H1 (cell line): Measurements from ENCODE around the gene CD200R1L. TPM values are rescaled to one million over a fixed set of nuclear protein-coding genes. Genes with fewer than 3 reads are reported as not detected.

Experiments
- CTCF ChIA-PET: fragments of 300-600 bp; sonication (Branson Sonifier 250); formaldehyde crosslinking; loops from one replicate; lab custom pipeline; 2021; ENCODE audit not compliant: partially characterized antibody; lab: Charles Lee
- POLR2A ChIA-PET: fragments of 300-600 bp; sonication (Branson Sonifier 250); formaldehyde crosslinking; loops from one replicate; lab custom pipeline; 2021; ENCODE audit warnings: inconsistent platforms; ENCODE audit not compliant: partially characterized antibody; lab: Charles Lee
- DNase-seq, 2 experiments: peaks; one replicate each; pipeline versions ENCODE4 v3.0.0 to v3.0.0-alpha.2; 2010 to 2022; ENCODE audit warnings: low spot score in 2 of 2, low read depth in 1 of 2, mixed read lengths in 1 of 2
- FAIRE-seq: peaks from 2 replicates; lab custom pipeline; 2011; peaks lifted over from hg19 to GRCh38; lab: Jason Lieb, UNC
- H2AFZ ChIP-seq: 2 replicates; pipeline ENCODE4 v1.8.1; 2012; ENCODE audit warnings: low read length, inconsistent platforms
- H2AK5ac ChIP-seq: 2 replicates; pipeline ENCODE4 v1.6.1; 2013; ENCODE audit warnings: low read depth, low read length
- H2BK120ac ChIP-seq: replicated peaks from 2 replicates; pipeline ENCODE3; 2013; ENCODE audit warnings: low read depth, low read length, inconsistent platforms
- H2BK12ac ChIP-seq: 2 replicates; pipeline ENCODE4 v1.6.1; 2013; ENCODE audit warnings: low read depth, low read length
- H2BK15ac ChIP-seq: 2 replicates; pipeline ENCODE4 v1.6.1; 2013; ENCODE audit warnings: low read length
- H2BK20ac ChIP-seq: 2 replicates; pipeline ENCODE4 v1.6.1; 2013; ENCODE audit warnings: low read length
- H2BK5ac ChIP-seq: 2 replicates; pipeline ENCODE4 v1.6.1; 2013; ENCODE audit warnings: low read depth, low read length
- H3K14ac ChIP-seq: 2 replicates; pipeline ENCODE4 v1.6.1; 2013; ENCODE audit warnings: inconsistent platforms; ENCODE audit not compliant: insufficient read length
- H3K18ac ChIP-seq: 2 replicates; pipeline ENCODE4 v1.6.1; 2013; ENCODE audit warnings: low read length; ENCODE audit errors: extremely low read depth
- H3K23ac ChIP-seq: 2 replicates; pipeline ENCODE4 v1.6.1; 2013; ENCODE audit warnings: inconsistent platforms; ENCODE audit not compliant: insufficient read length
- H3K23me2 ChIP-seq: 2 replicates; pipeline ENCODE4 v1.6.1; 2013; ENCODE audit warnings: low read depth, low read length
- H3K27ac ChIP-seq: 2 replicates; pipeline ENCODE4 v1.6.1; 2011; ENCODE audit warnings: low read depth, low read length, inconsistent platforms
- H3K27me3 ChIP-seq, 4 experiments: replicated peaks in 1 of 4; 1 replicate in 1 of 4; 2 replicates in 3 of 4; pipeline versions ENCODE4 v1.6.1 to v1.8.1; 2011 to 2013; ENCODE audit warnings: low read length in 3 of 4, mild to moderate bottlenecking in 3 of 4, inconsistent platforms in 2 of 4, mixed read lengths in 2 of 4, moderate library complexity in 1 of 4; ENCODE audit not compliant: control insufficient read depth in 3 of 4, insufficient read depth in 3 of 4; ENCODE audit errors: extremely low read depth in 1 of 4
- H3K36me3 ChIP-seq, 4 experiments: 2 replicates each; pipeline versions ENCODE4 v1.6.1 to v1.8.1; 2011 to 2013; ENCODE audit warnings: mild to moderate bottlenecking in 4 of 4, low read length in 3 of 4, moderate library complexity in 2 of 4, control low read depth in 1 of 4, inconsistent platforms in 1 of 4; ENCODE audit not compliant: insufficient read depth in 4 of 4, control insufficient read depth in 2 of 4
- H3K4ac ChIP-seq: replicated peaks from 2 replicates; pipeline ENCODE3; 2013; ENCODE audit warnings: low read length, low read depth, mixed read lengths, inconsistent platforms; ENCODE audit not compliant: insufficient read length
- H3K4me1 ChIP-seq, 4 experiments: replicated peaks in 1 of 4; 1 replicate in 1 of 4; 2 replicates in 3 of 4; pipeline versions ENCODE4 v1.6.1 to v1.8.1; 2011 to 2013; ENCODE audit warnings: low read length in 3 of 4, inconsistent platforms in 2 of 4, mixed read lengths in 1 of 4; ENCODE audit not compliant: insufficient read depth in 4 of 4, control insufficient read depth in 3 of 4
- H3K4me2 ChIP-seq, 2 experiments: 2 replicates each; pipeline versions ENCODE4 v1.6.1 to v1.8.1; 2011 to 2013; ENCODE audit warnings: low read depth in 2 of 2, low read length in 2 of 2, control low read depth in 1 of 2, inconsistent platforms in 1 of 2, mild to moderate bottlenecking in 1 of 2; ENCODE audit not compliant: insufficient read depth in 1 of 2
- H3K4me3 ChIP-seq, 4 experiments: fragments of 200-600, 300-600 bp in 1 of 4; sonication (generic), shearing (Covaris generic), sonication (Bioruptor Twin) in 1 of 4; 2 replicates each; pipeline versions ENCODE4 v1.5.1 to v1.8.1; 2011 to 2016; ENCODE audit warnings: low read length in 4 of 4, low read depth in 3 of 4, control low read depth in 2 of 4, inconsistent platforms in 2 of 4, mild to moderate bottlenecking in 2 of 4, mixed read lengths in 1 of 4, moderate library complexity in 1 of 4; ENCODE audit not compliant: insufficient read depth in 2 of 4; ENCODE audit errors: extremely low read depth in 1 of 4
- H3K56ac ChIP-seq: replicated peaks from 2 replicates; pipeline ENCODE3; 2013; ENCODE audit warnings: low read depth, mild to moderate bottlenecking, mixed read lengths, low read length, inconsistent platforms; ENCODE audit not compliant: insufficient read length
- H3K79me1 ChIP-seq: 2 replicates; pipeline ENCODE4 v1.6.1; 2013; ENCODE audit warnings: low read depth, low read length, control low read depth
- H3K79me2 ChIP-seq, 2 experiments: 2 replicates each; pipeline versions ENCODE4 v1.6.1 to v1.8.1; 2012 to 2013; ENCODE audit warnings: low read length in 2 of 2, mild to moderate bottlenecking in 2 of 2, inconsistent platforms in 1 of 2; ENCODE audit not compliant: insufficient read depth in 2 of 2, control insufficient read depth in 1 of 2
- H3K9ac ChIP-seq, 4 experiments: replicated peaks in 1 of 4; 1 replicate in 1 of 4; 2 replicates in 3 of 4; pipeline versions ENCODE4 v1.6.1 to v1.8.1; 2011 to 2013; ENCODE audit warnings: low read depth in 3 of 4, low read length in 3 of 4, control low read depth in 2 of 4, mild to moderate bottlenecking in 2 of 4, moderate library complexity in 2 of 4, inconsistent platforms in 1 of 4; ENCODE audit errors: extremely low read depth in 1 of 4
- H3K9me3 ChIP-seq, 2 experiments: 2 replicates each; pipeline versions ENCODE4 v1.6.1 to v1.8.1; 2012 to 2013; ENCODE audit warnings: mild to moderate bottlenecking in 2 of 2, moderate library complexity in 2 of 2, control low read depth in 1 of 2, inconsistent platforms in 1 of 2, low read depth in 1 of 2, low read length in 1 of 2, mixed read lengths in 1 of 2; ENCODE audit not compliant: insufficient read depth in 2 of 2
- H4K20me1 ChIP-seq, 2 experiments: replicated peaks in 1 of 2; 2 replicates each; pipeline versions ENCODE3 to v1.8.1; 2011 to 2013; ENCODE audit warnings: inconsistent platforms in 2 of 2, low read length in 2 of 2, mild to moderate bottlenecking in 1 of 2; ENCODE audit not compliant: insufficient read depth in 2 of 2, control insufficient read depth in 1 of 2
- H4K5ac ChIP-seq: 2 replicates; pipeline ENCODE4 v1.6.1; 2013; ENCODE audit warnings: low read length, low read depth, mixed read lengths, inconsistent platforms; ENCODE audit not compliant: insufficient read length
- H4K8ac ChIP-seq: 2 replicates; pipeline ENCODE4 v1.8.0; 2013; ENCODE audit warnings: mild to moderate bottlenecking, moderate library complexity, low read length, inconsistent platforms; ENCODE audit not compliant: insufficient read depth; ENCODE audit errors: extremely low read depth
- H4K91ac ChIP-seq: replicated peaks from 2 replicates; pipeline ENCODE3; 2013; ENCODE audit warnings: low read length, mixed read lengths, inconsistent platforms; ENCODE audit not compliant: insufficient read length
- ASH2L ChIP-seq: fragments of 200-600, 300-600 bp; sonication (generic); IDR thresholded peaks from one replicate; pipeline ENCODE4 v1.7.1; 2017; ENCODE audit warnings: low read length
- CHD2 ChIP-seq: IDR thresholded peaks from 2 replicates; pipeline ENCODE4 v1.6.1; 2012; ENCODE audit warnings: low read length, improper control_type of control experiment
- MAFK ChIP-seq: IDR thresholded peaks from 2 replicates; pipeline ENCODE4 v1.6.1; 2012; ENCODE audit warnings: low read depth, mild to moderate bottlenecking, improper control_type of control experiment, low read length
- MAX ChIP-seq: IDR thresholded peaks from 2 replicates; pipeline ENCODE4 v1.6.1; 2012; ENCODE audit warnings: inconsistent platforms
- POU5F1 ChIP-seq: IDR thresholded peaks from 2 replicates; pipeline ENCODE4 v1.6.1; 2011; ENCODE audit warnings: low read depth, mild to moderate bottlenecking, low read length, moderate library complexity
- RBBP5 ChIP-seq: IDR thresholded peaks from 2 replicates; pipeline ENCODE4 v1.7.1; 2012; ENCODE audit warnings: low read depth, mild to moderate bottlenecking, inconsistent platforms, low read length, moderate library complexity, borderline replicate concordance
- RXRA ChIP-seq: IDR thresholded peaks from 2 replicates; pipeline ENCODE4 v1.6.1; 2011; ENCODE audit warnings: low read depth, mild to moderate bottlenecking, low read length, moderate library complexity; ENCODE audit not compliant: insufficient read depth
- SAP30 ChIP-seq: fragments of 300-600 bp; sonication (generic); IDR thresholded peaks from 2 replicates; pipeline ENCODE4 v1.7.1; 2012; ENCODE audit warnings: low read length, moderate library complexity, mild to moderate bottlenecking, inconsistent platforms; ENCODE audit not compliant: insufficient read depth, insufficient replicate concordance
- SIN3A ChIP-seq, 2 experiments: IDR thresholded peaks in 1 of 2; conservative IDR thresholded peaks in 1 of 2; 2 replicates each; pipeline ENCODE4 v1.6.1; 2011 to 2012; ENCODE audit warnings: low read length in 2 of 2, improper control_type of control experiment in 1 of 2, low read depth in 1 of 2, mild to moderate bottlenecking in 1 of 2
- SRF ChIP-seq: IDR thresholded peaks from 2 replicates; pipeline ENCODE4 v1.6.1; 2011; ENCODE audit warnings: mild to moderate bottlenecking, low read depth, low read length, moderate library complexity
- WGBS, 2 experiments: shearing (Covaris generic) in 1 of 2; methylation state at CpG; one replicate each; pipeline versions ENCODE4 v1.1.6 to v1.1.7; 2013 to 2015; ENCODE audit warnings: low lambda C conversion rate in 2 of 2, mixed read lengths in 2 of 2, inconsistent platforms in 1 of 2, low coverage in 1 of 2, missing lambda C conversion rate in 1 of 2; ENCODE audit not compliant: insufficient replicate concordance in 2 of 2, insufficient coverage in 1 of 2, insufficient read length in 1 of 2; ENCODE audit errors: extremely low coverage in 1 of 2, missing lambda C conversion rate in 1 of 2; 5-methylcytosine and 5-hydroxymethylcytosine counted together
- polyA plus RNA-seq, 7 experiments: library from polyadenylated mRNA; depleted of rRNA in 3 of 7; stranded (reverse) in 5 of 7; unstranded in 2 of 7; fragments of >200 nt in 5 of 7; fragments of 200-250 nt in 2 of 7; gene quantifications; 1 replicate in 5 of 7; 2 replicates in 1 of 7; 4 replicates in 1 of 7; pipeline versions ENCODE4 v1.2.1 to v1.2.3, GENCODE V29; 2011 to 2013; ENCODE audit warnings: missing spikeins in 2 of 7, mixed read lengths in 2 of 7
- total RNA-seq: library from RNA; stranded (reverse); fragmentation: NEBNext Ultra II Directional; extraction: Animal tissue kit (Norgen Biotek cat#: 25700); gene quantifications from 2 replicates; pipeline ENCODE4 v1.2.1, GENCODE V29; 2021

The CD200R1L gene
- total and polyA plus RNA-seq, 2 of the 8 experiments (the other 6 are each of a cell fraction or from before 2014, with no cell fraction given), result not detected

GRCh38 chr3:112881891-112882290, 35.2 kb upstream of the CD200R1L start:
- Histone ChIP-seq H4K8ac (no peak overlapping the region), H3K23ac (no peak overlapping the region), H4K5ac (no peak overlapping the region), H3K4me1 (no peaks in the 10 kb centered on the region), H4K91ac (no peak overlapping the region), H3K27me3 (no peaks in the 10 kb centered on the region), H3K18ac (no peak overlapping the region), H2AK5ac (no peak overlapping the region), H3K56ac (no peak overlapping the region), H2BK20ac (no peak overlapping the region), H3K4me2 (no peak overlapping the region), H3K9me3 (no peaks in the 10 kb centered on the region), H3K4me3 (no peak overlapping the region), H3K9ac (no peak overlapping the region), H2BK15ac (no peak overlapping the region), H3K27ac (no peak overlapping the region), H2BK12ac (no peak overlapping the region), H2BK5ac (no peak overlapping the region), H4K20me1 (no peaks in the 10 kb centered on the region), H2AFZ (no peak overlapping the region), H3K79me1 (no peaks in the 10 kb centered on the region), H3K4ac (no peak overlapping the region), H3K36me3 (no peaks in the 10 kb centered on the region), H3K14ac (no peak overlapping the region), H2BK120ac (no peak overlapping the region), H3K23me2 (no peaks in the 10 kb centered on the region), H3K79me2 (no peaks in the 10 kb centered on the region)
- CTCF ChIA-PET, result no interaction called here
- TF ChIP-seq POU5F1, result no peak
- TF ChIP-seq SAP30, result no peak
- no peak for TF ChIP-seq CHD2
- no peak for TF ChIP-seq ASH2L
- no peak for TF ChIP-seq MAFK
- TF ChIP-seq MAX, result no peak
- no peak for TF ChIP-seq RXRA
- no peak for TF ChIP-seq SRF
- TF ChIP-seq RBBP5, result no peak
- TF ChIP-seq SIN3A (conservative IDR thresholded peaks at IDR 0.05 in 1 of 2, IDR thresholded peaks at IDR 0.05 in 1 of 2; ENCODE audit: low read depth in 1 of 2, low read length in 2 of 2), result no peak
- POLR2A ChIA-PET, result no interaction called here
- WGBS, 2 experiments, result 82% methylated on average over 4 of the region's 4 CpGs; no CpG with 5 or more reads in 1 of the 2 experiments
- FAIRE-seq (no peak), DNase-seq (no peak)
